HEK293T (cell line): ENCODE measurements around the gene RHD.
A peak's percentile ranks its signal among the peaks of the same experiment; 100 is the strongest.

Experiments
- CTCF ChIA-PET: fragments of 350-600 bp; formaldehyde crosslinking; extraction: SDS; loops from one replicate; lab custom pipeline; 2021; ENCODE audit warnings: antibody characterized with exemption, inconsistent platforms; lab: Yijun Ruan, JAX
- POLR2A ChIA-PET: fragments of 350-600 bp; formaldehyde crosslinking; extraction: SDS; loops from one replicate; lab custom pipeline; 2020; ENCODE audit warnings: antibody characterized with exemption, inconsistent platforms; lab: Yijun Ruan, JAX
- DNase-seq: peaks from one replicate; pipeline ENCODE4 v3.0.0; 2012; ENCODE audit warnings: mixed read lengths; ENCODE audit errors: extremely low spot score
- ARNT ChIP-seq: fragments of 450-650 bp; IDR thresholded peaks from 2 replicates; pipeline ENCODE4 v1.6.1; 2017; ENCODE audit warnings: mild to moderate bottlenecking
- BHLHE40 ChIP-seq: fragments of 450-650 bp; IDR thresholded peaks from 2 replicates; pipeline ENCODE4 v1.6.1; 2016; ENCODE audit warnings: mild to moderate bottlenecking, moderate library complexity, borderline replicate concordance
- CTBP1 ChIP-seq: fragments of 450-650 bp; IDR thresholded peaks from 2 replicates; pipeline ENCODE4 v1.6.1; 2016; ENCODE audit warnings: borderline replicate concordance
- ELF4 ChIP-seq: fragments of 450-650 bp; IDR thresholded peaks from 2 replicates; pipeline ENCODE4 v1.6.1; 2017; ENCODE audit warnings: antibody characterized with exemption
- FOXA1 ChIP-seq: fragments of 450-650 bp; IDR thresholded peaks from 2 replicates; pipeline ENCODE4 v1.6.1; 2016; ENCODE audit warnings: mild to moderate bottlenecking
- FOXK2 ChIP-seq: fragments of 450-650 bp; IDR thresholded peaks from 2 replicates; pipeline ENCODE4 v1.6.1; 2016; ENCODE audit warnings: mild to moderate bottlenecking
- FOXM1 ChIP-seq: fragments of 450-650 bp; IDR thresholded peaks from 2 replicates; pipeline ENCODE4 v1.6.1; 2017; ENCODE audit warnings: mild to moderate bottlenecking, borderline replicate concordance
- HDGF ChIP-seq: fragments of 450-650 bp; IDR thresholded peaks from 2 replicates; pipeline ENCODE4 v1.6.1; 2017; ENCODE audit warnings: antibody characterized with exemption, borderline replicate concordance
- L3MBTL2 ChIP-seq: fragments of 450-650 bp; conservative IDR thresholded peaks from 2 replicates; pipeline ENCODE4 v1.6.1; 2016; ENCODE audit warnings: mild to moderate bottlenecking
- LEF1 ChIP-seq: fragments of 450-650 bp; IDR thresholded peaks from 2 replicates; pipeline ENCODE4 v1.6.1; 2017; ENCODE audit warnings: mild to moderate bottlenecking, borderline replicate concordance
- NFRKB ChIP-seq: fragments of 450-650 bp; IDR thresholded peaks from 2 replicates; pipeline ENCODE4 v1.6.1; 2016; ENCODE audit warnings: mild to moderate bottlenecking, moderate library complexity
- PKNOX1 ChIP-seq: fragments of 450-650 bp; IDR thresholded peaks from 2 replicates; pipeline ENCODE4 v1.6.1; 2016
- SP1 ChIP-seq: fragments of 450-650 bp; IDR thresholded peaks from 2 replicates; pipeline ENCODE4 v1.6.1; 2017
- SUZ12 ChIP-seq: fragments of 450-650 bp; IDR thresholded peaks from 2 replicates; pipeline ENCODE4 v1.6.1; 2016; ENCODE audit warnings: mild to moderate bottlenecking
- TARDBP ChIP-seq: fragments of 450-650 bp; IDR thresholded peaks from 2 replicates; pipeline ENCODE4 v1.6.1; 2016
- ZNF384 ChIP-seq: fragments of 450-650 bp; IDR thresholded peaks from 2 replicates; pipeline ENCODE4 v1.6.1; 2016

Gene RHD

GRCh38 chr1:25338188-25338981, 66.1 kb downstream of the RHD start, which contains the start of gene TMEM50A:
TMEM50A (plus strand) TSS chr1:25338334; CDS start chr1:25340487, 2,153 bp downstream.
- ChIA-PET CTCF (interaction anchor here (0.9 kb wide), 1 partner anchor 123 kb away, joined by 4 read pairs; no protein-coding TSS in a partner anchor), POLR2A (interaction anchor here (2.2 kb wide), 1 partner anchor 99 kb away, joined by 6 read pairs; no protein-coding TSS in a partner anchor)

GRCh38 chr1:25338986-25339385, 66.7 kb downstream of the RHD start:
- TF ChIP-seq PKNOX1 (no peak), ELF4 (no peak), ARNT (no peak), BHLHE40 (no peak), HDGF (no peak), FOXM1 (no peak)
- ChIA-PET POLR2A (interaction anchor here (2.2 kb wide), 1 partner anchor 99 kb away, joined by 6 read pairs; no protein-coding TSS in a partner anchor), CTCF (interaction anchor here (0.9 kb wide), 1 partner anchor 124 kb away, joined by 4 read pairs; no protein-coding TSS in a partner anchor)
- no peak for DNase-seq

More at GRCh38 chr1:25338188-25338981, 66.1 kb downstream of the RHD start, which contains the start of gene TMEM50A:
- DNase-seq, result peak; percentile 85
- 0 out of 2 replicates have a peak, but pooled peaks have one; percentile 24 for TF ChIP-seq ELF4
- TF ChIP-seq PKNOX1, result 0 out of 2 replicates have a peak, but pooled peaks have one; percentile 5
- no peak for TF ChIP-seq FOXK2

DNA sequence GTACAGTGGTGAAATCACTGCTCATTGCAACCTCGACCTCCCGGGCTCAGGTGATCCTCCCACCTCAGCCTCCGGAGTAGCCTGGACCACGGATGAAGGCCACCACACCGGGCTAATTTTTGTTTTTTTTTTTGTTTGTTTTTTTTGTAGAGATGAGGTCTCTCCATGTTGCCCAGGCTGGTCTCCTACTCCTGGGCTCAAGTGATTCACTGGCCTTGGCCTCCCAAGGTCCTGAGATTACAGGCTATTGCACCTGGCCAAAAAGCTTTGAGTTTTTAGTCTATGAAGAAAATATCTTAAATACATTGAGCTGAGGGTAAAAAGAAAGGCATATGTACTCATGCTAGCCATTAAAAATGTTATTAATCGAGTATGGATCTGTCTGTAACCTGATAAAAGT, 69.4 kb downstream of the RHD start:
- DNase-seq, result no peak
- TF ChIP-seq PKNOX1 (no peak), HDGF (no peak), NFRKB (no peak), SUZ12 (no peak), ZNF384 (no peak)
- POLR2A ChIA-PET, result no interaction called here
- CTCF ChIA-PET, result no interaction called here

GRCh38 chr1:25342846-25343245, 70.5 kb downstream of the RHD start:
- CTCF ChIA-PET, result interaction anchor here (0.6 kb wide), 2 partner anchors 87 to 138 kb away, joined by 3 read pairs; no protein-coding TSS in a partner anchor
- no peak for DNase-seq
- no peak for TF ChIP-seq FOXK2
- TF ChIP-seq TARDBP, result no peak
- TF ChIP-seq LEF1, result no peak
- no peak for TF ChIP-seq ELF4
- TF ChIP-seq ARNT, result no peak
- no peak for TF ChIP-seq SP1
- no peak for TF ChIP-seq PKNOX1
- no peak for TF ChIP-seq L3MBTL2
- TF ChIP-seq FOXA1, result no peak
- TF ChIP-seq BHLHE40, result no peak
- no peak for TF ChIP-seq ZNF384
- no peak for TF ChIP-seq SUZ12
- TF ChIP-seq NFRKB, result no peak
- no peak for TF ChIP-seq HDGF
- no peak for TF ChIP-seq FOXM1
- no peak for TF ChIP-seq CTBP1
- POLR2A ChIA-PET, result no interaction called here

GRCh38 chr1:25343872-25344271, 71.6 kb downstream of the RHD start:
- ChIA-PET CTCF (no interaction called here), POLR2A (interaction anchor here (0.6 to 0.8 kb wide), 2 partner anchors 96 to 112 kb away, joined by 3 read pairs; partner anchors contain the start of genes RSRP1 and SYF2)
- DNase-seq, result no peak
- TF ChIP-seq PKNOX1 (no peak), CTBP1 (no peak), SP1 (no peak), ELF4 (no peak), TARDBP (no peak), NFRKB (no peak), FOXA1 (no peak)
